SK-N-SH (cell line): ENCODE measurements around the gene MBP.

Experiments used
- CTCF ChIP-seq: fragments of 200-600 bp; sonication (generic); IDR thresholded peaks from 2 replicates; pipeline ENCODE4 v1.6.1; 2017; ENCODE audit warnings: antibody characterized with exemption, mild to moderate bottlenecking, moderate library complexity
- FOXM1 ChIP-seq: IDR thresholded peaks from 2 replicates; pipeline ENCODE4 v1.4.0; 2012; ENCODE audit warnings: low read depth, mild to moderate bottlenecking
- MXI1 ChIP-seq: IDR thresholded peaks from 2 replicates; pipeline ENCODE4 v1.6.1; 2012; ENCODE audit warnings: mild to moderate bottlenecking, low read depth, low read length, improper control_type of control experiment
- NRF1 ChIP-seq: IDR thresholded peaks from 2 replicates; pipeline ENCODE4 v1.6.1; 2012; ENCODE audit warnings: low read depth, mild to moderate bottlenecking, low read length
- PBX3 ChIP-seq: IDR thresholded peaks from 2 replicates; pipeline ENCODE4; 2012
- POLR2AphosphoS5 ChIP-seq: IDR thresholded peaks from 2 replicates; pipeline ENCODE4 v1.6.1; 2012; ENCODE audit warnings: low read depth, low read length
- RAD21 ChIP-seq: IDR thresholded peaks from 2 replicates; pipeline ENCODE4 v1.6.1; 2012; ENCODE audit warnings: mild to moderate bottlenecking, low read length
- REST ChIP-seq: IDR thresholded peaks from 2 replicates; pipeline ENCODE4 v1.6.1; 2012; ENCODE audit warnings: mild to moderate bottlenecking, low read depth, low read length, moderate library complexity
- YY1 ChIP-seq: IDR thresholded peaks from 2 replicates; pipeline ENCODE4 v1.4.0; 2012; ENCODE audit warnings: low read depth, mild to moderate bottlenecking

- TF ChIP-seq MXI1: no peak
- TF ChIP-seq YY1: no peak
- no peak for TF ChIP-seq CTCF
- no peak for TF ChIP-seq FOXM1
- no peak for TF ChIP-seq POLR2AphosphoS5
- TF ChIP-seq REST: no peak
- TF ChIP-seq RAD21: no peak
- TF ChIP-seq NRF1: no peak
- no peak for TF ChIP-seq PBX3
These were observed 106.7 kb downstream of the MBP start for GRCh38 chr18:77025831-77026363.
